Ovary (tissue), 9 donors: Measurements from ENCODE around the gene TENM3. TPM values are rescaled to one million over a fixed set of nuclear protein-coding genes. Genes with fewer than 3 reads are reported as not detected.

Experiments
- DNase-seq, 5 donors: peaks; one replicate each; pipeline ENCODE4 v3.0.0-alpha.2; 2019 to 2020
- H3K27ac ChIP-seq, 2 donors: fragments of 200-600 bp; one replicate each; pipeline versions ENCODE4 v1.5.1 to v1.8.0; 2019 to 2022
- H3K27me3 ChIP-seq: fragments of 200-600 bp; one replicate; pipeline ENCODE4 v1.8.0; 2022
- H3K36me3 ChIP-seq: fragments of 200-600 bp; sonication (generic); one replicate; pipeline ENCODE4 v1.5.1; 2019
- H3K4me1 ChIP-seq: one replicate; pipeline ENCODE4 v1.8.1; 2013; ENCODE audit warnings: mild to moderate bottlenecking, moderate library complexity; ENCODE audit not compliant: insufficient read depth
- H3K4me3 ChIP-seq: fragments of 200-600 bp; sonication (generic); one replicate; pipeline ENCODE4 v1.5.1; 2017
- H3K9me3 ChIP-seq, 2 donors: fragments of 200-600 bp in 1 of 2; sonication (generic) in 1 of 2; one replicate each; pipeline versions ENCODE4 v1.5.1 to v1.8.1; 2013 to 2019; ENCODE audit warnings: mild to moderate bottlenecking in 1 of 2, moderate library complexity in 1 of 2
- CTCF ChIP-seq, 3 donors: fragments of 450-650 bp in 2 of 3; fragments of 200-600 bp in 1 of 3; IDR thresholded peaks; one replicate each; pipeline versions ENCODE4 v1.5.1 to v1.8.0; 2016 to 2022; ENCODE audit warnings: antibody characterized with exemption in 3 of 3, mild to moderate bottlenecking in 1 of 3
- EP300 ChIP-seq: sonication (generic); formaldehyde crosslinking; IDR thresholded peaks from one replicate; pipeline ENCODE4 v1.6.1; 2017; ENCODE audit warnings: antibody characterized with exemption
- POLR2A ChIP-seq: fragments of 450-650 bp; IDR thresholded peaks from one replicate; pipeline ENCODE4 v1.6.1; 2017; ENCODE audit warnings: antibody characterized with exemption, mild to moderate bottlenecking, moderate library complexity
- WGBS, 3 donors: extraction: QIAGEN DNeasy Blood & Tissue Kit in 1 of 3; methylation state at CpG; one replicate each; pipeline versions ENCODE4 v1.1.5 to v1.1.7; 2013 to 2017; 5-methylcytosine and 5-hydroxymethylcytosine counted together
- intact Hi-C, 4 donors: fragments of 100-400 bp; cut with DNase I; formaldehyde crosslinking; loops; one replicate each; pipeline versions ENCODE4 v1.11.0 to v1.15.1; 2022 to 2023
- polyA plus RNA-seq, 2 donors: library from polyadenylated mRNA; stranded (reverse); fragments of 200-250 nt in 1 of 2; fragments of 350-450 nt in 1 of 2; fragmentation: Illumina TruSeq in 1 of 2; extraction: RNeasy Lipid Tissue Mini Kit (QIAGEN cat#74804) in 1 of 2; gene quantifications; one replicate each; pipeline ENCODE4 v1.2.3, GENCODE V29; 2013 to 2014
- total RNA-seq, 7 donors: library from RNA; depleted of rRNA in 2 of 7; stranded (reverse); fragments of >200 nt in 2 of 7; fragmentation: NEBNext Ultra II Directional in 3 of 7; extraction: Animal tissue kit (Norgen Biotek cat#: 25700) in 3 of 7; gene quantifications; one replicate each; pipeline versions ENCODE4 v1.1.0 to v1.2.4, GENCODE V29; 2016 to 2023
- donor health status: DM: no; HTN: no; CAD: no; lungs with moderate emphysema.
- donor health status: DM: no; HTN: no; CAD: no.
- donor health status: Bipolar disorder and iron deficiency.
- donor health status: DM: yes; HTN: yes; CAD: no.
- donor health status: DM: no; HTN: no; CAD: no.
- donor health status: DM: yes; HTN: yes; CAD: no.

TENM3 gene
- total and polyA plus RNA-seq, 9 donors = 0.82 to 16.1 (median 5.7) TPM

- WGBS, 3 donors = 76 to 77% (median 76%) methylated on average over 4 of the region's 4 CpGs
- H3K36me3 ChIP-seq = no peaks in the 10 kb centered on the region
- no peak for TF ChIP-seq EP300
- TF ChIP-seq CTCF (IDR thresholded peaks at IDR 0.05) = no peak
- TF ChIP-seq POLR2A = no peak
- no peaks in the 10 kb centered on the region for H3K4me1 ChIP-seq
- no peak overlapping the region for H3K4me3 ChIP-seq
- no peak overlapping the region for H3K27ac ChIP-seq
- no peaks in the 10 kb centered on the region for H3K27me3 ChIP-seq
- no peak for DNase-seq
- intact Hi-C loops = no loop called here
- no peaks in the 10 kb centered on the region for H3K9me3 ChIP-seq
These were observed 520.9 kb downstream of the TENM3 start for GRCh38 chr4:182764137-182764536.

- TF ChIP-seq POLR2A (no peak), EP300 (no peak), CTCF (IDR thresholded peaks at IDR 0.05) (no peak)
- H3K27me3 ChIP-seq = no peaks in the 10 kb centered on the region
- H3K27ac ChIP-seq = no peak overlapping the region
These were observed 521.4 kb downstream of the TENM3 start for GRCh38 chr4:182764642-182765041.

GRCh38 chr4:182765987-182766856, 523.0 kb downstream of the TENM3 start:
- Histone ChIP-seq H3K36me3 (no peaks in the 10 kb centered on the region), H3K4me3 (no peak overlapping the region), H3K27me3 (no peaks in the 10 kb centered on the region), H3K4me1 (no peaks in the 10 kb centered on the region), H3K27ac (no peak overlapping the region), H3K9me3 (no peaks in the 10 kb centered on the region)
- DNase-seq = no peak
- TF ChIP-seq CTCF (IDR thresholded peaks at IDR 0.05) = no peak
- TF ChIP-seq POLR2A = no peak
- no peak for TF ChIP-seq EP300
- WGBS, 3 donors = 69 to 75% (median 74%) methylated on average over 7 of the region's 7 CpGs
- intact Hi-C loops = no loop called here

More at GRCh38 chr4:182764642-182765041, 521.4 kb downstream of the TENM3 start:
- Histone ChIP-seq H3K4me3 (no peak overlapping the region), H3K4me1 (no peaks in the 10 kb centered on the region), H3K36me3 (no peaks in the 10 kb centered on the region), H3K9me3 (no peaks in the 10 kb centered on the region)
- WGBS, 3 donors = 85 to 94% (median 87%) methylated on average over 8 of the region's 8 CpGs
- DNase-seq = no peak
- intact Hi-C loops = no loop called here

- no peak for DNase-seq
- TF ChIP-seq CTCF (IDR thresholded peaks at IDR 0.05) (no peak), EP300 (no peak), POLR2A (no peak)
- Histone ChIP-seq H3K9me3 (no peaks in the 10 kb centered on the region), H3K36me3 (no peaks in the 10 kb centered on the region), H3K4me3 (no peak overlapping the region), H3K4me1 (no peaks in the 10 kb centered on the region), H3K27ac (no peak overlapping the region), H3K27me3 (no peaks in the 10 kb centered on the region)
- WGBS, 3 donors = 93 to 96% (median 95%) methylated on average over 5 of the region's 5 CpGs
- intact Hi-C loops = no loop called here
These were observed 523.7 kb downstream of the TENM3 start for GRCh38 chr4:182766857-182767250.
